Hematopoietic multipotent progenitor cell (in vitro differentiated cells): Measurements from ENCODE around the gene IRF8. TPM values are rescaled to one million over a fixed set of nuclear protein-coding genes. Genes with fewer than 3 reads are reported as not detected.
"Not testable (repeated sequence)": the region's sequence is repeated elsewhere in the genome, so short reads cannot be mapped to it uniquely, and the experiment has no call there.

Experiments
- DNase-seq, 3 donors: peaks; one replicate each; pipeline ENCODE4 v3.0.0-alpha.2; 2011 to 2015; ENCODE audit warnings: low read depth in 2 of 3, low spot score in 2 of 3
- total RNA-seq: library from RNA; depleted of rRNA; stranded (reverse); fragments of >200 nt; gene quantifications from one replicate; pipeline ENCODE4 v1.2.3, GENCODE V29; 2012

IRF8 gene
- total RNA-seq, 1 donor: 19.7 TPM

DNA sequence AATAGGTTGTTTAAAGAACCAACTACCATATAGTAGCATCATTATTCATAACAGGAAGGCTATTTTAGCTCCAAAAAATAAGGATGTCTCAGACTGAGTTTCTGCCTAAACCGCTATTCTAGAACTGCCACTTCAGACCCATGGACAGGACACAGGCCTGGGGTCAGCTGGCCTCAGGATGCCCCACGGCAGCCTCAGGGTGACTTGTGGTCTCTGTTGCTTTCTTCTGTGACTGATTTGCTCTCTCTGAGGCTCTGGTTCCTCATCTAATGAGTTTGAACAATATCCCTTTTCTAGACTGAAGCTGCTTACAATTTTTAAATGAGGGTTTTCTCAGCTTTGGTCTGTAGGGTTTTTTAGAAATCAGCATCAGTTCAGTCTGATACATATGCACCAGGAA, 31.8 kb upstream of the IRF8 start:
- no peak for DNase-seq

DNA sequence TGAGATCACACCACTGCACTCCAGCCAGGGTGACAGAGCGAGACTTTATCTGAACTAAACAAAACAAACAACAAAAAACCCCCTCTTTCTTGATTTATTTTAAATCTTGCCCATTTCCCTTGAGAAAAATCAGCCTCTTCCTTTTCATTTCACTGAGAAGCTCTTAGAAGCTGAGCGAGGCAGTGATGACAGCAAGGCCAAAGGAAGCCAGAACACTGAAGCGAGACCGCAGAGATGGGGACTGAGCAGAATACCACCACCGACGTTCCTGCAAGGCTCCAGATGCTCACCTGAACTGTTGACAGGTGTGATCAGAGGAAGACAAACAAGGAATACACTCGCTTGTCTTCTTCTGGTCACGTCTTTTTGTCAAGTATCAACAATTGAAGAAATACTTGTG, 30.5 kb upstream of the IRF8 start:
- no peak for DNase-seq

DNA sequence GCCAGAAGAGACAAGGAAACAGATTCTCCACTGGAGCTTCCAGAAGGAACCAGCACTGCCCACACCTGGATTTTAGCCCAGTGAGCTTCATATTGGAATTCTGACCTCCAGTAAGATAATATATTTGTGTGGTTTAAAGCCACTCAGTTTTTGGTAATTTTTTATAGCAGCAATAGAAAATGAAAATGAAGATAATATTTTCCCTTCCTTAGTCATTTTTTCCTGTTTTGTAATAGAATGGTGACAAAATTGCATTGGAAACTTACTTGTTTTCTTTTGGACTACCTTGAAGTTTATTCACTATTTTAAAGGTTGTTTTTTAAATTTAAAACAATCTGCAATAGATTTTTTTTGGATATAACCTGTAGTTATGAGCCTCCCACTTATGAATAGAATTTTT, 29.8 kb upstream of the IRF8 start:
- no peak for DNase-seq

DNA sequence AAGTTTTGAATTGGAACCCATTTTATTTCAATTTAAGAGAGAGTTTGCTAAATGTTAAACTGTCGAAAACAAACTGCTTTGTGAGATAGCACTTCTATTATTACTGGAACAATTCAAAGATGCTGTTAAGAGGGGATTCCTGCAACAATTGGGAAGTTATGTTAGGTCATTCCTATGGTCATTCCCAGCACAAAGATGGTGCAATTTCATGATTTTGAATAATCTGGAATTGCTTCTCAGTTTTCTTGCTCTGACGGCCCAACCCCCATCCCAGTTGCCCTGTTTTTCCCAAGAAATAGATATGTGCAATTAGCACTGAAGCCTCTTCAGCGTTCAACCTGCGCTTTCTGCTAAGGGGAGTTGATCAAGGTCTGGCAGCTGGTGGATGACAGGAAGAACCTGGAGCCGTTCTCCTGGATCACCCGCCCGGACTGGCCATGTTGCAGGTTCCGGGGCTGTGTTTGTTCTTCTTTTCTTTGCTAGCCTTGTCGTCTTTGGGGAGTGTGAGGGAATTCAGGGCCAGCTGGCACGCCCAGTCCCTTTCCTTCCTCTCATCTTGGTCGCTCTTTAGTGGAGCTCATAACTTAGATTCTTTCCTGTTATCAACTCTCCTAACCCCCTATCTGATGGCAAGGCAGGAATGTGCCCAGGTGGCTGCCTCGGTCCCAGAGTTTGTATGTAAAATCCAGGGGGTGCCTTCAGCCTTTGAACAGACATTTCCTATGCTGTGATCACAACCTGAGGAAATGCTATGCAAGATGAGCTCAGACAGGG, 29.0 kb upstream of the IRF8 start:
- DNase-seq: no peak

DNA sequence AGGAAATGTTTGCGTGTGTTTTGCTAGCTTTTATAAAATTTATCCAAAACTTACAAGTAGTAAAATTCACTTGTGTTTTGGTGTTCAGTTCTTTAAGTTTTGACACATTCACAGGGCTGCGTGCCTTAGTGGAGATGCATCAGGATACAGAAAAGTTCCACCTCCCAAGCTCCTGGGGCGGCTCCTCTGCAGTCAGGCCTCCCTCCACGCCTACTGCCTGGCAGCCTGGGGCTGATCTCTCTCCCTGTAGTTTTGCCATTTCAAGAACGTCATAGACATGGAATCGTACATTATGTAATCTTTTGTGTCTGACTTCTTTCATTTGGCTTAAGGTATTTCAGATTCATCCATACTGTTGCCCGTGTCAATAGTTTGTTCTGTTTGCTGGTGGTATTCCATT, 27.2 kb upstream of the IRF8 start:
- DNase-seq: no peak

DNA sequence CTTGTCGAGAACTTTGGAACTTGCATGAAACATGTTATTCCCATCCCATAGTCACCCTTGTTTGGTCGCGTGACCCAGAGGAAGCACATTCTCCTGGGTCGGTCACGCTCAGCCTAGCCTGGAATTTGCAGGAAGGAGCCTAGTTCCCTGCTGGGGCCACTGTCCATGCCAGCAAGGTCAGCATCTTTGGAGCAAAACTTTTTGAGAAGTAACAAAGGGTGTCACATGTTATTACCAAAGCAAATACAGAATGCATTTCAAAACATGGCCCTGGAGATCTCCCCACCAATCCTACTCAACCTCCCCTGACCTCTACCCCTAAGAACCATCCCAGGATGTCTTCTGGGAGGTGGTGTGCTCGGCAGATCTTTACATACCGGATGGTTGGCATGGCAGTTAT, 26.2 kb upstream of the IRF8 start:
- DNase-seq: no peak

DNA sequence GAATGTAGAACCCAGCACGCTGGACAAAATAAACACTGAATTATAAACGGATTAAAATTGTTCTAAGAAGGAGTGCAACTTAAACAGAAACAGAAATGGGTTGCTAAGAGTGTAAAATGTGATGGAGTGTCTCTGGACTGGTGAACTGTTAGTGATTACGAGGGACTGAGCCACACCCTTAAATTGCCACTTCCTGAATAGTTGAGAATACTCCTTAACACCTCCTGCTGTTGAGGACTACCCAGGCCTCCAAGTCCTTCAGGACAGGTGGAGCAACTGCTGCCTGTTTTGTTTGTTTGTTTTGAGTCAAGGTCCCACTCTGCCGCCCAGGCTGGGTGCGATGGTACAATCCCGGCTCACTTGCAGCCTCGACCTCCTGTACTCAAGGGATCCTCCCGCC, 25.8 kb upstream of the IRF8 start:
- DNase-seq: no peak

DNA sequence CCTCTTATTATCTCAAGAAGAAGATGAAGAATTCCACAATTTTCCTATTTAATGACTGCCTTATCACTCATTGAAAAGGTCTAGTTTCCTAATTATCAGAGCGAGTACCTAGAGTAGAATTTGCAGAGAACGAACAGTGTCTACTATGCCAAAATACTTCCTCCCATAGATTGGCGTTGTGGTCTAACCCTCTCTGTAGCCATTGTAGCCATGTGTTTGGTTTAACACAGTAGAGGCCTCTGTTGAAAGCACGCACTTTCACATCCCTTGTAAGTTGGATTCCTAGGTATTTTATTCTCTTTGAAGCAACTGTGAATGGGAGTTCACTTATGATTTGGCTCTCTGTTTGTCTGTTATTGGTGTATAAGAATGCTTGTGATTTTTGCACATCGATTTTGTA, 24.9 kb upstream of the IRF8 start:
- not testable (repeated sequence) for DNase-seq

DNA sequence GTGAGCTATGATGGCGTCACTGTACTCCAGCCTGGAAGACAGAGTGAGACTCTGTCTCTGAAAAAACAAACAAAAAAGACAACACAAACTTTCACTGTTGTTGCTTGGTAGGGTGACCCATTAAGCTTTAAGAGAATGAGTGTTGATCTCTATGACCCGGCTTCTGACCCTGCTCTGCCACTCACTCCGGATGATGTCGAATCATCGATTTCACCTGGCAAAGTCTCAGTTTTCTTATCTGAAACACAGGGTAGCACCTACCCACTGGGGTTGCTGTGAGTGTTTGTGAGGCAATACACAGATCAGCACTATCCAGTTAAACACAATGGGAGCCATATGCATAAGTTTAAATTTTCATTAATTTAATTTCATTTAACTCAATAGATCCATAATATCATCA, 20.6 kb upstream of the IRF8 start:
- DNase-seq: no peak

DNA sequence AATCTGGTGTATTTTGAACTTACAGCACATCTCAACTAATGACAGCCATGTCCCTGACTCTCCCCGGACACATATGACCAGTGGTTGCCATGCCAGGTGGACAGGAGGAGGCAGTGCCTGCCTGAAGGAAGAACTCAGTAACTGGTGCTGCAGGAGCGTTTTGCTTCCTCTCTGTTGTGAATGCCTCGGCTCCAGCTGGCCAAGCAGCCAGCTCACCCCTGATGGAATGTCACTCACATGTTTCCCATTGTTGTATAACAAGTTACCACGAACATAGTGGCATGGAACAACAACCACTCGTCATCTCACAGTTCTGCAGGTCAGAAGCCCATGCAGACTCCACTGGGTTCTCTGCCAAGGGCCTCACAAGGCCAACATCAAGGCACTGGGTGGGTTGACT, 20.1 kb upstream of the IRF8 start:
- no peak for DNase-seq

DNA sequence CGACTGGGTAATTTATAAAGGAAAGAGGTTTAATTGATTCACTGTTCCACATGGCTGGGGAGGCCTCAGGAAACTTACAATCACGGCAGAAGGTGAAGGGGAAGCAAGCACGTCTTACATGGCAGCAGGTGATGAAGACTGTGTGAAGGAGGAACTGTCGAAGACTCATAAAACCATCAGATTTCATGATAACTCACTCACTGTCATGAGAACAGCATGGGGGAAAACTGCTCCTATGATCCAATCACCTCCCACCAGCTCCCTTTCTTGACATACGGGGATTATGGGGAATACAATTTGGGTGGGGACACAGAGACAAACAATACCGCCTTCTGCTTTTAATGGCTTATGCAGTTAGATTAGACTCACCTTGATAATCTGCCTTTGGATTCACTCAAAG, 19.4 kb upstream of the IRF8 start:
- DNase-seq: no peak

DNA sequence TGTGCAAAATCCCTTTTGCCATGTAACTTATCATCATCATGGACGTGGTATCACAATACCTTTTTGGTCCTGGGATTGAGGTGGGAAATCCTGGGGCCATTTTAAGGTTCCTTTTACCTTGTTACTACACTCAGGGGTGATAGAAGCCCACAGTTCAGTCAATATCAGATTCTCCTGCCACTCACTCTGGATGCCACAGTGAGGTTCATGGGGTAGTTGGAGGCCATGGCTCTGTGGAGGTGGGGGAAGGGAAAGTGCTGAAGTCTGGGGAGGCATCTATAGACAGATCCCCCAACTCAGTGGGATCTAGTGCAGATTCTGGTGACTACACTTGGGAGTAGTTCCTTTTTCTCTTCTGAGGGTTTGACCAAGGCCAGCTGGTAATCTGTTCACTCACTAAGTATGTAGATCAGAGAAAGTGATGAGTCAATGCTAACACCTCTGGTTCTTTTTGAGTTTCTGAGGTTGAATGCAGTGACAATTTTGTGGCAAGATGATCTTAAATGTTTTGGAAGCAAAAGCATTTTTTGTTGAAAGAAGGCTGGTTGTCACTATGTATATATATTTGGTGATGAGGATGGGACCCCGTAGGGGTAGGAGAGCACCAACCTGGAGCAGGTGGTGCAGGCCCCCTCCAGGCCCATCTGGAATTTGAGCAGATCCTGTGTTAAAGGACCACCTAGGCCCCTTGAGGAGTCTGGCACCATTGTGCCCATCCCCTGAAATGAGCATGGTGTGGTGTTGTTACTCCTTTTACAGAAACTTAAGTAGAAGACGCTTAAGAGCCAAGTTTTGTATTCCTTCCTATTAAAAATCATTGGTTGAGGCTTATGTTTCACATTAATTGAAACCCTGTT, 18.8 kb upstream of the IRF8 start:
- DNase-seq: no peak

DNA sequence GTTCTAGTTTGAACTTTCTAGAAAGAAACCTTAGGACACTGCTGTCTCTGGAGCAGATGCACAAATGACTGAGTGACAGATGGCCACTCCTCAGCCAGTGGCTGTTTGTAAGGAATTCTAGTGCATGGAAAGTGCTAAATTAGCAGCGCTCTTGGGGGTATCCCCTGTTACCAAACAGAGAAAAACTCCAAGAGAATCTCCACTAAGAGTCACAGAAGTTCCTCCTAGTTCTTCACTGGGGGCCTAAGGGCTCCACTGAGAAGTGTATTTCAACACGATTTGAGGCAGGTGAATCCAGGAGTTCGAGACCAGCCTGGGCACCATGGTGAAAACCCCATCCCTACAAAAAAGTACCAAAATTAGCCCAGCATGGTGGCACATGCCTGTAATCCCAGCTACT, 18.1 kb upstream of the IRF8 start:
- no peak for DNase-seq

DNA sequence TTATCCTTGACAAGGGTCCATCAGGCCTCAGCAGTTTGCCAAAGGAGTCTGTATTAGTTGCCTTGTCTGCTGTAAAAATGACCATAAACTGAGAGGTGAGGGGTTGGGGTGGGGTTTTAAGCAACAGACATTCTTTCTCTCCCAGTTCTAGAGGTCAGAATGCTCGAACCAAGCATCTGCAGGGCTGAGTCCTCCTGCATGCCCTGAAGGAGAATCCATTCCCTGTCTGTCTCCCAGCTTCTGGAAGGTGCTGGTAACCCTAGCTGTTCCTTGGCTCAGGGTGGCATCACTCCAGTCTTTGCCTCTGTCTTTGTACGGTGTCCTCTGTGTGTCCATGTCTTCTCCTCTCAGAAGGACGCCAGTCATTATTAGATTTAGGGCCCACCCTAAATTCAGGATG, 17.5 kb upstream of the IRF8 start:
- DNase-seq: no peak

DNA sequence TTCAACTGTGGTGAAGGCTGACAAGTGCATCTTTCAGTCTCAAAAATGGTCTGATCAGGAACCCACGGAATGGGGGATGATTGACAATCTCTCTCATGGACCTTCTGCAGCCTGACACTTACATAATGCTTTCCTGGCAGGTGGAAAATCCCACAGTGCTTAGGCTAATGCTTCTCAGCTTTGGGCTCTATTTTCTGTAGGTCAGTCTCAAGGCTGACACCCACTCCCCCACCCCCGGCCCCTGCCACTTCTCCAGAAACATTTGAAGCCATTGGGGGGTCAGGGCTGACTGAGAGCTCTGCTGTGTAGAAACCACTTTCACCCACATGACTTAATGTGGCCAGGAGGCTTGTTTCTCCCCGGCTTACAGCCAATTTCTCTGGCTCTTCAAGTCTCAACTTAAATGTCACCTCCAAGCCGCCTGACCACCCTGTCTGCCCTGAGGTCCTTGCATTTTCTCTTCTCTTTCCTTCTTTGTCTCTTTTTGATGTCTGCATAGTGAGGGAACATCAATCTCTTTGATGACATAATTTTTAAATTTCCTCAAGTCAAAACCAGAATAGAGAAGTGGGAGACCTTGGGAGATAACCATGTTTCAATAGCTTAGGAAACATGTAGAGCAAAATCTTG, 16.7 kb upstream of the IRF8 start:
- DNase-seq: no peak

DNA sequence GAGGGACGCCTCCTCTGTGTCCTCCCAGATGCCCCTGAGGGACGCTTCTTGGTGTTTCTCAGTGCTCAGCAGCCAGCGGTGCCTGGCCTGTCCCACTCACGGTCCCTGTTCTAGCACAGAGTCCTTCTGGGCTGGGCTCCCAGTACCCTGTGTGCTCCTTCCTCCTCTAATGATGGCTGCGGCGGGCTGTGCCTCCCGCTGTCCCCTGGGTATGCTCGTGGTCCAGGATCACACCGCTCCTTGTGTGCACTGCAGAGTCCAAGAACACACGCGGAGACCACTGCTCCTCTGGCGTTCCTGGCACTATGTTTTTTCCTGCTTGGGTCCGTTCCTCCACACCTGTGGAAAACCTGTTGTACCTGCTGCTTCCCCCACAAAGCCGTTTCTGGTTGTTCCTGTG, 15.1 kb upstream of the IRF8 start:
- no peak for DNase-seq

DNA sequence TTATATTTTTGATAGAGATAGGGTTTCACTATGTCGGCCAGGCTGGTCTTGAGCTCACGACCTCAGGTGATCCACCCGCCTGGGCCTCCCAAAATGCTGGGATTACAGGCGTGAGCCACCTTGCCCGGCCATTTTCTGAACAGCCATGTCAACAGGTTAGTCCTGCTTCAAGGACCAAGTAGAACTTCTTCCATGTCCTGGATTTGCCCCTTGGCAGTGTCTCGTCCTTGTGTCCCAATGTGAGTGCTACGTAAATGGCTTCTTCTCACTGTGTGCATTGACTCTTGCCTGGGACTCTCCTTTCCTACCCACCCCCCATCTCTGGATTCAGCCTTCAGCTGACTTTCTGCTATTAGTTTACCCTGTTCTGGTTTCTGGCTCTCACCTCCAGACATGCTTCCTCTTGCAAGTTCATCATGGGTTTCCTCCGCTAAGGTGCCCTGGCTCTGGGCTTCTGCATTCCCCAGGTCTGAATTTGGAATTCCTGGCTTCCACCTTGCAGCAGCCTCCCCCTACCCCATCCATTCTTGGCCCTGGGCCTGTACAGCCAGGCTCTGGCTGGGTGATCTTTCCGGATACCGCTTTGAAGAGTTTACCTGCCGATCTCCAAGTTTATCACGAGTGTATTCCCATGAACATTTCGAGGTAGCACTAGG, 14.0 kb upstream of the IRF8 start:
- no peak for DNase-seq

DNA sequence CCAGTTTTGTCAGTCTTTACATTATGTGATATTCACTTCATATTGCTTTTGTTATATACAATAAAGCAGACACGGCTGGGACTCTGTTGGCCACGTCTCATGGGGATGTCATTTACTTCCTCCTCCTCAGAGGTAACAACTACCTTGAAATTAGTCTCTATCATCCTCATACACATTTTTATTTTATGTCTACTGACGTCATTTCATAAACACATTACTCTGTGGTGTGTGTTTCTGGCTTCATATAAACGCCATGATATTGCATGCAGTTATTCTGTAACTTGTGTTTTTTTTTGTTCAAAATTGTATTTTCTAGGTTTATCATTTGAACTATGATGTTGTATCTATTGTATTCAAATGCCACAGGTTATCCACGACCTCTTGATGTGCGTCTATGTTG, 13.4 kb upstream of the IRF8 start:
- no peak for DNase-seq

DNA sequence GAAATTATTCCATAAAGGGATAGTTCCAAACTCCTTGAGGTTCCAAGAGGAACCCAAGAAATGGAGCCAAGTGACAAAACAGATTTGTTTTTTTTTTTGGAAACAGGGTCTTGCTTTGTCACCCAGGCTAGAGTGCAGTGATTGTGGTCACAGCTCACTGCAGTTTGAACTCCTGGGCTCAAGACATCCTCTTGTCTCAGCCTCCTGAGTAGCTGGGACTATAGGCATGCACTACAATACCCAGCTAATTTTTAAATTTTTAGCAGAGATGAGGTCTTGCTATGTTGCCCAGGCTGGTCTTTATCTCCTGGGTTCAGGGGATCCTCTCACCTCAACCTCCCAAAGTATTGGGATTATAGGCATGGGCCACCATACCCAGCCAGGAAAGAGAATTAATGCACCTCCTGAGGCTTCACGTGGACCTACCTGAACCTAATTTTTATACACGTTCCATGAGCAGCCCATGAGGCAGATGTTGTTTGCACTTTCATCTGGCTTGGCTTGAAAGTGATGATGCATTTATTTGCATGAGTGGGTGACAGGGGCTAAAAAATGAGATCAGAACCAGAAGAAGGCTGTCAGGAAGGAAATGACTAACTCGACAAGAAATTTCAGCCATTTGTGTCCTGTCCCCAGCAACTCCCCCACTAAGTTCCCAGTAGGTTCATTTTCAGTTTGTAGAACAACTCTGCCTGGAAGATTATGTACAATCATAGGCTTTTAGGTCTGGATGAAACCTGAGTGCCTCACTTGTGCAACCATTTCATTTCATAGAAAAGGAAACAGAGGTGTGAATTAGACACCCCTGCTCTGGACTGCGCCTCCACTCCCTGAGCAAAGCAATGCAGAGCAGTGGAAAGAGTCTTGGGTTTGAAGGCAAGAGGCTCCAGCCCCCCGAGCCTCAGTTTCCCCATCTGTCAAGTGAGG, 10.3 kb upstream of the IRF8 start:
- DNase-seq: peak in 2 of 3 donors; percentile 62 to 64
